DMS153 treated with DMSO at 0.1 percent for 48 hours (cell line): ENCODE data around the gene FUOM.

Experiments used
- DNase-seq: peaks from one replicate; lab custom pipeline; 2025; ENCODE audit not compliant: unreplicated experiment; lab: John Stamatoyannopoulos, UW

The FUOM gene

DNA sequence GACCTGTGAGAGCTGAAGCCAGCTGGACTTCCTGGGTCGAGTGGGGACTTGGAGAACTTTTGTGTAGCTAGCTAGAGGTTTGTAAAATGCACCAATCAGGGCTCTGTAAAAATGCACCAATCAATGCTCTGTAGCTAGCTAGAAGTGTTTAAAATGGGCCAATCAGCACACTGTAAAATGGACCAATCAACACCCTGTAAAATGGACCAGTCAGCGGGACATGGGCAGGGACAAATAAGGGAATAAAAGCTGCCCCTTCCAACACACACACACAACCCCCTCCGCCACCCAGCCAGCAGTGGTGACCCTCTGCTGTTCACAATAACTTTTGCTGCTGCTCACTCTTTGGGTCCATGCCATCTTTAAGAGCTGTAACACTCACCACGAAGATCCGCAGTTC is 42.0 kb downstream of the FUOM start:
- no peak for DNase-seq

- DNase-seq, result no peak
Measured at GRCh38 chr10:133314911-133315310, 42.9 kb downstream of the FUOM start.

DNA sequence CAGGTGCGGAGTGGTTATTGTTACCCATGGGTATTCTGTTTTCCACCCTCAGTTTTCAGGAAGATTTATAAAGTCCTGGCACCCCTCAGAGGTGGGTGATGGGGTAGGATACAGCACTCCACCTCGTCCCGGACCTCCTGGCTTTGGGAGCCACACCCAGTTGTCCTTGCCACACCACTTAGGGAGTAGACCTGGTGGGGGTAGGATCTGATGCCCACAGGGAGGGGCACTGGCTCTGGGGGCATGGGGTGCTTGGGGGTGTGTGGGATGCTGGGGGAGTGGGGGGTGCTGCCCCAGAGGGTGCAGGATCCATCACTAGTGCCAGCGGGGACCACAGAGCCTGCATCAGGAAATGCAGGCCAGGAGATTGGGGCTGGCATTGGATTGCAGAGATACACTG is 44.6 kb downstream of the FUOM start:
- no peak for DNase-seq

DNA sequence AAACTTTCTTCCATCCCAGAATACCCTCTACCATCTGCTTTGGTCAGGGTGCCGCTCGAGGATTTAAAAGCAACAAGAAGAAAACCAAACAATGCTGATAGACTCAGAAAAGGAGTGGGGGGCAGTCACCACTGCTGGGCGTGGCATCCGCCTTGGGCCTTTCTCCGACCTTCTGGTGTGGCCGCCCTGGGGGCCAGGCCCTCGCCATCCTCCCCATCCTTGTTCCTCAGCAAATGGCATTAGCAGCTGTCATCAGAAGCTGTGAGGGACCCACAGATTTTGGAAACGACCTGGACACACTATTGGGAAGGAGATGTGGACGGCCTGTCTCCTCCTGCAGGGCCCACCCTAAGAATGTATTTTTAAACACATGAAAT is 45.1 kb downstream of the FUOM start:
- DNase-seq, result no peak

DNA sequence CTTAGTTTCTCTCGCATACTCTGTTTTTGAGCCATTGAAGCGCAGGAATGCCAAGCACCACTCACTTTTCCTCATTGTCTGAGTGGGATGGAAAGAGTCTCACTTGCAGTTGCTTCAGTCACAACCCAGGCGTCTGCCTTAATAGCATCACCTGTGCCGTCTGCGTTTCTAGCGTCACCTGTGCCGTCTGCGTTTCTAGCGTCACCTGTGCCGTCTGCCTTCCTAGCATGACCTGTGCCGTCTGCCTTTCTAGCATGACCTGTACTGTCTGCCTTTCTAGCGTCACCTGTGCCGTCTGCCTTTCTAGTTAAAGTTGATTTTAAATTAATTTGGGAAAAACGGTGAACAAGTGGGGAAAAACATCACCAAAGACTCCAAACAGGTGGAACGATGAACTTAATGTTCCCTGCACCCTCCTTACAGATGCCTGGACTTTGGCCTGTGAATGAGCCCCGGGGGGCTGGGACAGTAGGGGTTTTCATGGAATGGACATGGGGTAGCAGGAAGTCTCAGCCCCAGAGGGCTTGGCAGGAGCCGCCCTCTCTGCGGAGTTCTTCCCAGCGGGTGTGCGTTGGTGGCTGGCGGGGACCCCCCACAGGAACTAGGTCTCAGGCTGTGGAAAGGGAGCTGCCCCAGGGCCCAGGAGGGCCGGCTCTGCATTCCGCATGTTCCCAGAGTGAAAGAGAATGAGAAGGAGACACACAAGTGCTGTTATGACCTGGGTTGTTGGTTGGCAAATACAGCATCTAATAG is 45.6 kb downstream of the FUOM start:
- no peak for DNase-seq

DNA sequence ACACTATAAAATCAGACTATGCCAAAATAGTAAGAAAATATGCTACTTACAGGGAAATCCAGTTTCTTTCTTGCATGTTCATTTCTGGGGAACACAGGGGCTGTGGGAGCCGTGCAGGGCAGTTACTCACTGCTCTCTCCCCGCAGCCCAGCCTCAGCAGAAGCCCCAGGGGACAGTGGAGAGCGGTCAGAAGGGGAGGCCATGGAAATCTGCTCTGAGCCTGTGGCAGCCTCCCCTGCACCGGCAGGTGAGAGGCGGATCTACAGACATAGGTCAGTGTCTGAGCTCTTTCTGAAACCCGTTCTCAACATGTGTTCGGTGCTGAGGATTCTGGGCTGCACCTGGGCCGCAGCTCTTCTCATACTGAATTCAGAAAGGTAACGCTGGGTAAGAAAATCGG is 46.2 kb downstream of the FUOM start:
- no peak for DNase-seq

GRCh38 chr10:133310789-133311188 is 47.0 kb downstream of the FUOM start:
- no peak for DNase-seq

- DNase-seq, result no peak
Measured at GRCh38 chr10:133310399-133310755, 47.4 kb downstream of the FUOM start.

DNA sequence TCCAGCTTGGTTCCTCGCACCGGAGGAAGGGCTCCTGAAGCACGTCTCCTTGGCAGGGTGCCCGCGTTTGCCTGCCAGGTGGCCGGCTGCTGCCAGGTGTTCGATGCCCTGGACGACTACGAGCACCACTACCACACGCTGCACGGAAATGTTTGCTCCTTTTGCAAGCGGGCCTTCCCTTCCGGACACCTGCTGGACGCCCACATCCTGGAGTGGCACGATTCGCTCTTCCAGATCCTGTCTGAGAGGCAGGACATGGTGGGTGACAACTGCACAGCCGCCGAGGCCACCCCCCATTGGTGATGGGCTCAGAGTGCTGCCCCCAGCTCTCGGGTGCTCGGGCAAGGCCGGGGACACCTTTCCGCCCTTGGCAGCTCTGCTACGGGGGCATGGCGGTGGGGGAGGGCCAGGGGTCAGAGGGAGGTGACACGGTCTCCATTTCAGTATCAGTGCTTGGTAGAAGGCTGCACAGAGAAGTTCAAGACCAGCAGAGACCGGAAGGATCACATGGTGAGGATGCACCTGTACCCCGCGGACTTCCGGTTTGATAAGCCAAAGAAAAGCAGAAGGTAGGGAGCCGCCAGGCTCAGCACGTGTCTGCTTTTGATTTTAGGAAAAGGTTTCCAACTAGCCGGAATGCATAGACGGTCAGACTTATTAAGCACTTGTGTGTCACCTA is 48.0 kb downstream of the FUOM start:
- peak; percentile 38 for DNase-seq

DNA sequence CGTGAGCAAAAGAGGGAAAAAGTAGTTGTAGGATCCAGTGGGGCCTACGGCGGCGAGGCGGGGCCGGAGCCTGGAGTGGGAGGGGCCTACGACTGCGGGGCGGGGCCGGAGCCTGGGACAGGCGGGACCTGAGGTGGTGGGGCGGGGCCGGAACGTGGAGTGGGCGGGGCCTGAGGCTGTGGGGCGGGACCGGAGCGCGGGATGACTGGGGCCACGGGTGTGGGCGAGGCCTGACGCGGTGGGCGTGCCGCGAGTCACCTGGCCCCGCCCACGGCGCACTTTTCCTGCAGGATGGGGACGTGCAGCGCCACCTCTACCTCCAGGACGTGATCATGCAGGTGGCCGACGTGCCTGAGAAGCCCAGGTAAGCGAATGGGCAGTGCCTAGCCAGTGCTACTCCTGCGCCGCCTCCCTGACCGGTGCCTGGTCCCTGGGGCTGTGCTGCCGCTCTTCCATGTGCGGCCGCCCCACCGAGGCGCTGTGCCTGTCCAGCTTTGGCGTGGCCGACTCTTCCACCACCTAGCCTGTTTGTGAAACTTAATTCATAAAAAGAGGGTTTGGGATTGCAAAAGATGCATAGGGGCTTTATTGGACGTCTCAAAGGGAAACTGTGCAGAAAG is 48.6 kb downstream of the FUOM start:
- DNase-seq, result peak; percentile 82

- peak; percentile 58 for DNase-seq
Measured at GRCh38 chr10:133308421-133309099, 49.3 kb downstream of the FUOM start, which contains the start of the genes TUBGCP2 and ZNF511. Gene TUBGCP2, minus strand, starts transcription at chr10:133308872. Its CDS starts 5,931 bp downstream, at chr10:133302941. Gene ZNF511, plus strand, starts transcription at chr10:133308914. Its CDS starts 30 bp downstream, at chr10:133308944.

DNA sequence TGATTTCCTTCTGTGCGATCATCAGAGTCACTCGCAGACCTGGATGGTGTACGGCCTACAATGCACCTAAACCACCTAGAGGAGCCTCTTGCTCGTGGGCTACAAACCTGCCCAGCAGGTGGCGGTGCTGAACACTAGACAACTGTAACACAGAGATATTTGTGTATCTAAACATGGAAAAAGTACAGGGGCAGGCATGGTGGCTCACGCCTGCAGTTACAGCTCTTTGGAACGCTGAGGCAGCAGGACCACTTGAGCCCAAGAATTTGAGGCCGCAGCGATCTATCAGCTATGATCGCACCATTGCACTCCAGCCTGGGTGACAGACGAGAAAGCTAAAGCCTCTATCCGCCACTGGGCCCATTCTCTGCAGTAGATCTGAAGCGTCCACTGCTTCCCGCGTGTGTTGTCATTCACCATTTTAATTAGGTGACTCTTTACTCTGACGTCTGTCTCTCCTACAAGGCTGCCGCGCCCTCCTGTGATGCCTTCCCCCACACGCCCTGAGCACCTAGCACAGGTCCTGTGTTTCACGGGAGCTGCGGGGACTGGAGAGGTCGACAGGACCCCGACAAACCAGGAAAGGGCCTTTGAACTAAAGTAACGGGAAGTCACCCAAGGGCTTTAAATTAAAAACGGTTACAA is 49.9 kb downstream of the FUOM start:
- peak; percentile 69 for DNase-seq

GRCh38 chr10:133306941-133307379 is 50.9 kb downstream of the FUOM start:
- no peak for DNase-seq

GRCh38 chr10:133306097-133306476 is 51.7 kb downstream of the FUOM start:
- no peak for DNase-seq
